H1 (cell line): ENCODE data around the gene ARMC9. TPM values are rescaled to one million over a fixed set of nuclear protein-coding genes. Genes with fewer than 3 reads are reported as not detected.

Source experiments
- CTCF ChIA-PET: fragments of 300-600 bp; sonication (Branson Sonifier 250); formaldehyde crosslinking; loops from one replicate; lab custom pipeline; 2021; ENCODE audit not compliant: partially characterized antibody; lab: Charles Lee
- POLR2A ChIA-PET: fragments of 300-600 bp; sonication (Branson Sonifier 250); formaldehyde crosslinking; loops from one replicate; lab custom pipeline; 2021; ENCODE audit warnings: inconsistent platforms; ENCODE audit not compliant: partially characterized antibody; lab: Charles Lee
- DNase-seq, 2 experiments: peaks; one replicate each; pipeline versions ENCODE4 v3.0.0 to v3.0.0-alpha.2; 2010 to 2022; ENCODE audit warnings: low spot score in 2 of 2, low read depth in 1 of 2, mixed read lengths in 1 of 2
- FAIRE-seq: peaks from 2 replicates; lab custom pipeline; 2011; peaks lifted over from hg19 to GRCh38; lab: Jason Lieb, UNC
- H2AFZ ChIP-seq: 2 replicates; pipeline ENCODE4 v1.8.1; 2012; ENCODE audit warnings: low read length, inconsistent platforms
- H2AK5ac ChIP-seq: 2 replicates; pipeline ENCODE4 v1.6.1; 2013; ENCODE audit warnings: low read depth, low read length
- H2BK120ac ChIP-seq: replicated peaks from 2 replicates; pipeline ENCODE3; 2013; ENCODE audit warnings: low read depth, low read length, inconsistent platforms
- H2BK12ac ChIP-seq: 2 replicates; pipeline ENCODE4 v1.6.1; 2013; ENCODE audit warnings: low read depth, low read length
- H2BK15ac ChIP-seq: 2 replicates; pipeline ENCODE4 v1.6.1; 2013; ENCODE audit warnings: low read length
- H2BK20ac ChIP-seq: 2 replicates; pipeline ENCODE4 v1.6.1; 2013; ENCODE audit warnings: low read length
- H2BK5ac ChIP-seq: 2 replicates; pipeline ENCODE4 v1.6.1; 2013; ENCODE audit warnings: low read depth, low read length
- H3K14ac ChIP-seq: 2 replicates; pipeline ENCODE4 v1.6.1; 2013; ENCODE audit warnings: inconsistent platforms; ENCODE audit not compliant: insufficient read length
- H3K18ac ChIP-seq: 2 replicates; pipeline ENCODE4 v1.6.1; 2013; ENCODE audit warnings: low read length; ENCODE audit errors: extremely low read depth
- H3K23ac ChIP-seq: 2 replicates; pipeline ENCODE4 v1.6.1; 2013; ENCODE audit warnings: inconsistent platforms; ENCODE audit not compliant: insufficient read length
- H3K23me2 ChIP-seq: 2 replicates; pipeline ENCODE4 v1.6.1; 2013; ENCODE audit warnings: low read depth, low read length
- H3K27ac ChIP-seq: 2 replicates; pipeline ENCODE4 v1.6.1; 2011; ENCODE audit warnings: low read depth, low read length, inconsistent platforms
- H3K27me3 ChIP-seq, 4 experiments: replicated peaks in 1 of 4; 1 replicate in 1 of 4; 2 replicates in 3 of 4; pipeline versions ENCODE4 v1.6.1 to v1.8.1; 2011 to 2013; ENCODE audit warnings: low read length in 3 of 4, mild to moderate bottlenecking in 3 of 4, inconsistent platforms in 2 of 4, mixed read lengths in 2 of 4, moderate library complexity in 1 of 4; ENCODE audit not compliant: control insufficient read depth in 3 of 4, insufficient read depth in 3 of 4; ENCODE audit errors: extremely low read depth in 1 of 4
- H3K36me3 ChIP-seq, 4 experiments: 2 replicates each; pipeline versions ENCODE4 v1.6.1 to v1.8.1; 2011 to 2013; ENCODE audit warnings: mild to moderate bottlenecking in 4 of 4, low read length in 3 of 4, moderate library complexity in 2 of 4, control low read depth in 1 of 4, inconsistent platforms in 1 of 4; ENCODE audit not compliant: insufficient read depth in 4 of 4, control insufficient read depth in 2 of 4
- H3K4ac ChIP-seq: replicated peaks from 2 replicates; pipeline ENCODE3; 2013; ENCODE audit warnings: low read length, low read depth, mixed read lengths, inconsistent platforms; ENCODE audit not compliant: insufficient read length
- H3K4me1 ChIP-seq, 4 experiments: replicated peaks in 1 of 4; 1 replicate in 1 of 4; 2 replicates in 3 of 4; pipeline versions ENCODE4 v1.6.1 to v1.8.1; 2011 to 2013; ENCODE audit warnings: low read length in 3 of 4, inconsistent platforms in 2 of 4, mixed read lengths in 1 of 4; ENCODE audit not compliant: insufficient read depth in 4 of 4, control insufficient read depth in 3 of 4
- H3K4me2 ChIP-seq, 2 experiments: 2 replicates each; pipeline versions ENCODE4 v1.6.1 to v1.8.1; 2011 to 2013; ENCODE audit warnings: low read depth in 2 of 2, low read length in 2 of 2, control low read depth in 1 of 2, inconsistent platforms in 1 of 2, mild to moderate bottlenecking in 1 of 2; ENCODE audit not compliant: insufficient read depth in 1 of 2
- H3K4me3 ChIP-seq, 4 experiments: fragments of 200-600, 300-600 bp in 1 of 4; sonication (generic), shearing (Covaris generic), sonication (Bioruptor Twin) in 1 of 4; 2 replicates each; pipeline versions ENCODE4 v1.5.1 to v1.8.1; 2011 to 2016; ENCODE audit warnings: low read length in 4 of 4, low read depth in 3 of 4, control low read depth in 2 of 4, inconsistent platforms in 2 of 4, mild to moderate bottlenecking in 2 of 4, mixed read lengths in 1 of 4, moderate library complexity in 1 of 4; ENCODE audit not compliant: insufficient read depth in 2 of 4; ENCODE audit errors: extremely low read depth in 1 of 4
- H3K56ac ChIP-seq: replicated peaks from 2 replicates; pipeline ENCODE3; 2013; ENCODE audit warnings: low read depth, mild to moderate bottlenecking, mixed read lengths, low read length, inconsistent platforms; ENCODE audit not compliant: insufficient read length
- H3K79me1 ChIP-seq: 2 replicates; pipeline ENCODE4 v1.6.1; 2013; ENCODE audit warnings: low read depth, low read length, control low read depth
- H3K79me2 ChIP-seq, 2 experiments: 2 replicates each; pipeline versions ENCODE4 v1.6.1 to v1.8.1; 2012 to 2013; ENCODE audit warnings: low read length in 2 of 2, mild to moderate bottlenecking in 2 of 2, inconsistent platforms in 1 of 2; ENCODE audit not compliant: insufficient read depth in 2 of 2, control insufficient read depth in 1 of 2
- H3K9ac ChIP-seq, 4 experiments: replicated peaks in 1 of 4; 1 replicate in 1 of 4; 2 replicates in 3 of 4; pipeline versions ENCODE4 v1.6.1 to v1.8.1; 2011 to 2013; ENCODE audit warnings: low read depth in 3 of 4, low read length in 3 of 4, control low read depth in 2 of 4, mild to moderate bottlenecking in 2 of 4, moderate library complexity in 2 of 4, inconsistent platforms in 1 of 4; ENCODE audit errors: extremely low read depth in 1 of 4
- H3K9me3 ChIP-seq, 2 experiments: 2 replicates each; pipeline versions ENCODE4 v1.6.1 to v1.8.1; 2012 to 2013; ENCODE audit warnings: mild to moderate bottlenecking in 2 of 2, moderate library complexity in 2 of 2, control low read depth in 1 of 2, inconsistent platforms in 1 of 2, low read depth in 1 of 2, low read length in 1 of 2, mixed read lengths in 1 of 2; ENCODE audit not compliant: insufficient read depth in 2 of 2
- H4K20me1 ChIP-seq, 2 experiments: replicated peaks in 1 of 2; 2 replicates each; pipeline versions ENCODE3 to v1.8.1; 2011 to 2013; ENCODE audit warnings: inconsistent platforms in 2 of 2, low read length in 2 of 2, mild to moderate bottlenecking in 1 of 2; ENCODE audit not compliant: insufficient read depth in 2 of 2, control insufficient read depth in 1 of 2
- H4K5ac ChIP-seq: 2 replicates; pipeline ENCODE4 v1.6.1; 2013; ENCODE audit warnings: low read length, low read depth, mixed read lengths, inconsistent platforms; ENCODE audit not compliant: insufficient read length
- H4K8ac ChIP-seq: 2 replicates; pipeline ENCODE4 v1.8.0; 2013; ENCODE audit warnings: mild to moderate bottlenecking, moderate library complexity, low read length, inconsistent platforms; ENCODE audit not compliant: insufficient read depth; ENCODE audit errors: extremely low read depth
- H4K91ac ChIP-seq: replicated peaks from 2 replicates; pipeline ENCODE3; 2013; ENCODE audit warnings: low read length, mixed read lengths, inconsistent platforms; ENCODE audit not compliant: insufficient read length
- RBBP5 ChIP-seq: IDR thresholded peaks from 2 replicates; pipeline ENCODE4 v1.7.1; 2012; ENCODE audit warnings: low read depth, mild to moderate bottlenecking, inconsistent platforms, low read length, moderate library complexity, borderline replicate concordance
- WGBS, 2 experiments: shearing (Covaris generic) in 1 of 2; methylation state at CpG; one replicate each; pipeline versions ENCODE4 v1.1.6 to v1.1.7; 2013 to 2015; ENCODE audit warnings: low lambda C conversion rate in 2 of 2, mixed read lengths in 2 of 2, inconsistent platforms in 1 of 2, low coverage in 1 of 2, missing lambda C conversion rate in 1 of 2; ENCODE audit not compliant: insufficient replicate concordance in 2 of 2, insufficient coverage in 1 of 2, insufficient read length in 1 of 2; ENCODE audit errors: extremely low coverage in 1 of 2, missing lambda C conversion rate in 1 of 2; 5-methylcytosine and 5-hydroxymethylcytosine counted together
- polyA plus RNA-seq, 7 experiments: library from polyadenylated mRNA; depleted of rRNA in 3 of 7; stranded (reverse) in 5 of 7; unstranded in 2 of 7; fragments of >200 nt in 5 of 7; fragments of 200-250 nt in 2 of 7; gene quantifications; 1 replicate in 5 of 7; 2 replicates in 1 of 7; 4 replicates in 1 of 7; pipeline versions ENCODE4 v1.2.1 to v1.2.3, GENCODE V29; 2011 to 2013; ENCODE audit warnings: missing spikeins in 2 of 7, mixed read lengths in 2 of 7
- total RNA-seq: library from RNA; stranded (reverse); fragmentation: NEBNext Ultra II Directional; extraction: Animal tissue kit (Norgen Biotek cat#: 25700); gene quantifications from 2 replicates; pipeline ENCODE4 v1.2.1, GENCODE V29; 2021

ARMC9 gene
- total and polyA plus RNA-seq, 2 of the 8 experiments (the other 6 are each of a cell fraction or from before 2014, with no cell fraction given), result 23.2 to 36.1 TPM

DNA sequence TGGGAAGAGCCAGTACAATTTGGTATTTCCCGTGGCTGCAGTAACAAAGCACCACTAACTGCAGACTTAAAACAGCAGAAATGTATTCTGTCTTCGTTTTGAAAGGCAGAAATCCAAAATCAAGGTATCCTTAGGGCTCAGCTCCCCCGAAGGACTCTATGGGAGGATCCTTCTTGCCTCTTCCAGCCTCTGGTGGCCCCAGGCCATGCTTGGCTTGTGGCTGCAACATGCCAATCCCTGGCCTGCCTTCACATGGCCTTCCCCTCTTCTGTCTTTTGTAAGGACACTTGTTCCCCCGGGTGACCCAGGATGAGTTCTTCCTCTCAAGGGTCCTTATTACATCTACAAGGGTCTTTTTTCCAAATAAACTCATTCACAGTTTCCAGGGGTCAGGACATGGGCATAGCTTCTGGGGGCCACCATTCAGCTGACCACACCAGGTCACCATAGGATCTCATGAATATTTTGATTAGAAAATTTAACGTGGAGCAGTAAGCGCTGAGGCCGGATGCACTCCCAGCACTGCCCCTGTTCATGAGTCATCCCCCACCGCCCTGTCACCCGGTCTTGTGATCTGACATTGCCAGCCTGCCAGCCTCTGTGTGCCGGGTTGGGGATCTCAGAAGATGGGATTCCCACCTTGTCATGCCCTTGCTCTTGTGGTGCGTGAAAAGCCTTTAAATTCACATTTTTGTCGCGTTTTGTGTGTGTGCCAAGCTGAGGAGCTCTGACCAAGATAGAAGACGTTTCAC is 135.9 kb downstream of the ARMC9 start:
- Histone ChIP-seq H2AFZ (no peak overlapping the region), H3K9ac (no peak overlapping the region), H4K5ac (no peak overlapping the region), H3K4me2 (no peak overlapping the region), H2BK20ac (no peak overlapping the region), H3K23ac (no peak overlapping the region), H3K56ac (no peak overlapping the region), H3K79me1 (no peaks in the 10 kb centered on the region), H3K36me3 (peaks cover 0 to 4% (median 3%) of the 10 kb centered on the region in 4 experiments; a peak in 2 of 8 replicates), H3K4me3 (no peak overlapping the region), H3K14ac (no peak overlapping the region), H3K79me2 (no peaks in the 10 kb centered on the region), H2BK15ac (no peak overlapping the region), H4K20me1 (no peaks in the 10 kb centered on the region), H3K23me2 (no peaks in the 10 kb centered on the region), H3K4ac (no peak overlapping the region)
- WGBS, 2 experiments, result 92% methylated on average over 14 of the region's 14 CpGs; no CpG with 5 or more reads in 1 of the 2 experiments
- DNase-seq, result no peak
- CTCF ChIA-PET, result interaction anchor here (1.0 to 3.6 kb wide), 10 partner anchors 8 to 78 kb away, joined by 3 to 17 read pairs (median 6); no protein-coding TSS in a partner anchor
- no peak for TF ChIP-seq RBBP5
- TF ChIP-seq, all 59 proteins: peak for 0
- H3K9me3 ChIP-seq, result no peaks in the 10 kb centered on the region
- no peak overlapping the region for H4K8ac ChIP-seq
- no peak overlapping the region for H4K91ac ChIP-seq
- H2BK5ac ChIP-seq, result no peak overlapping the region
- no peak overlapping the region for H2BK120ac ChIP-seq
- no peak overlapping the region for H3K27ac ChIP-seq
- POLR2A ChIA-PET, result interaction anchor here (1.6 kb wide), 1 partner anchor 130 kb away, joined by 4 read pairs; the partner anchor contains the start of gene NCL
- H2BK12ac ChIP-seq, result no peak overlapping the region
- H3K27me3 ChIP-seq, result no peaks in the 10 kb centered on the region
- FAIRE-seq, result no peak
- H3K18ac ChIP-seq, result no peak overlapping the region
- H2AK5ac ChIP-seq, result no peak overlapping the region
- H3K4me1 ChIP-seq, result peaks cover 0 to 3% (median 1%) of the 10 kb centered on the region in 4 experiments; a peak in 2 of 7 replicates
